Liver (tissue), 9 donors: Measurements from ENCODE around the gene DRGX. TPM values are rescaled to one million over a fixed set of nuclear protein-coding genes. Genes with fewer than 3 reads are reported as not detected.

ENCODE experiments used
- DNase-seq: peaks from one replicate; pipeline ENCODE4 v3.0.0-alpha.2; 2017; ENCODE audit warnings: low spot score
- H3K27ac ChIP-seq, 2 donors: one replicate each; pipeline ENCODE4 v1.7.0; 2013; ENCODE audit warnings: inconsistent platforms in 2 of 2, low read length in 2 of 2, control low read depth in 1 of 2, low read depth in 1 of 2, mild to moderate bottlenecking in 1 of 2
- H3K27me3 ChIP-seq, 4 donors: one replicate each; pipeline versions ENCODE4 v1.6.1 to v1.7.0; 2013; ENCODE audit warnings: low read length in 3 of 4, inconsistent platforms in 1 of 4, mild to moderate bottlenecking in 1 of 4, moderate library complexity in 1 of 4; ENCODE audit not compliant: control insufficient read depth in 4 of 4, insufficient read depth in 4 of 4
- H3K36me3 ChIP-seq, 4 donors: one replicate each; pipeline versions ENCODE4 v1.6.1 to v1.7.0; 2013; ENCODE audit warnings: low read length in 3 of 4, mild to moderate bottlenecking in 3 of 4, low read depth in 1 of 4, moderate library complexity in 1 of 4; ENCODE audit not compliant: control insufficient read depth in 4 of 4, insufficient read depth in 3 of 4
- H3K4me1 ChIP-seq, 4 donors: one replicate each; pipeline versions ENCODE4 v1.6.1 to v1.7.0; 2013; ENCODE audit warnings: low read length in 3 of 4, mild to moderate bottlenecking in 3 of 4, moderate library complexity in 1 of 4; ENCODE audit not compliant: control insufficient read depth in 4 of 4, insufficient read depth in 4 of 4
- H3K4me3 ChIP-seq, 3 donors: one replicate each; pipeline versions ENCODE4 v1.6.1 to v1.7.0; 2013; ENCODE audit warnings: low read length in 3 of 3, control low read depth in 1 of 3, low read depth in 1 of 3, mild to moderate bottlenecking in 1 of 3
- H3K9ac ChIP-seq, 2 donors: one replicate each; pipeline ENCODE4 v1.7.0; 2013; ENCODE audit warnings: low read length in 2 of 2, mild to moderate bottlenecking in 2 of 2, moderate library complexity in 2 of 2, control low read depth in 1 of 2, low read depth in 1 of 2
- H3K9me3 ChIP-seq, 4 donors: one replicate each; pipeline versions ENCODE4 v1.6.1 to v1.7.0; 2013; ENCODE audit warnings: low read length in 3 of 4; ENCODE audit not compliant: control insufficient read depth in 4 of 4
- EGR1 ChIP-seq, 2 donors: IDR thresholded peaks; 2 replicates each; pipeline ENCODE4 v1.6.1; 2016 to 2018; ENCODE audit warnings: antibody characterized with exemption in 2 of 2, low read depth in 2 of 2
- FOXA1 ChIP-seq: IDR thresholded peaks from 2 replicates; pipeline ENCODE4 v1.6.1; 2016; ENCODE audit warnings: antibody characterized with exemption
- FOXA2 ChIP-seq: IDR thresholded peaks from 2 replicates; pipeline ENCODE4 v1.6.1; 2016; ENCODE audit warnings: antibody characterized with exemption
- GABPA ChIP-seq, 2 donors: IDR thresholded peaks in 1 of 2; conservative IDR thresholded peaks in 1 of 2; 2 replicates each; pipeline ENCODE4 v1.6.1; 2016; ENCODE audit warnings: antibody characterized with exemption in 2 of 2, mild to moderate bottlenecking in 1 of 2, moderate library complexity in 1 of 2
- HNF4A ChIP-seq, 2 donors: conservative IDR thresholded peaks; 2 replicates each; pipeline ENCODE4 v1.6.1; 2016; ENCODE audit warnings: antibody characterized with exemption in 2 of 2, mild to moderate bottlenecking in 2 of 2
- HNF4G ChIP-seq: IDR thresholded peaks from 2 replicates; pipeline ENCODE4 v1.6.1; 2016; ENCODE audit warnings: antibody characterized with exemption
- JUND ChIP-seq, 2 donors: IDR thresholded peaks; 2 replicates each; pipeline ENCODE4 v1.6.1; 2016; ENCODE audit warnings: antibody characterized with exemption in 2 of 2
- NR2F2 ChIP-seq: IDR thresholded peaks from 2 replicates; pipeline ENCODE4 v1.6.1; 2016; ENCODE audit warnings: antibody characterized with exemption
- RAD21 ChIP-seq, 2 donors: IDR thresholded peaks; 2 replicates each; pipeline ENCODE4 v1.6.1; 2016; ENCODE audit warnings: antibody characterized with exemption in 2 of 2, mild to moderate bottlenecking in 2 of 2
- RXRA ChIP-seq, 2 donors: IDR thresholded peaks; 2 replicates each; pipeline ENCODE4 v1.6.1; 2017 to 2018; ENCODE audit warnings: antibody characterized with exemption in 2 of 2, mild to moderate bottlenecking in 1 of 2
- SP1 ChIP-seq: IDR thresholded peaks from 2 replicates; pipeline ENCODE4 v1.6.1; 2018; ENCODE audit warnings: antibody characterized with exemption, mild to moderate bottlenecking
- TAF1 ChIP-seq: conservative IDR thresholded peaks from 2 replicates; pipeline ENCODE4 v1.6.1; 2016; ENCODE audit warnings: antibody characterized with exemption, mild to moderate bottlenecking
- YY1 ChIP-seq: IDR thresholded peaks from 2 replicates; pipeline ENCODE4 v1.6.1; 2016; ENCODE audit warnings: antibody characterized with exemption, mild to moderate bottlenecking
- WGBS: extraction: QIAGEN DNeasy Blood & Tissue Kit; methylation state at CpG from one replicate; pipeline ENCODE4 v1.1.7; 2013; 5-methylcytosine and 5-hydroxymethylcytosine counted together
- polyA plus RNA-seq, 2 donors: library from polyadenylated mRNA; stranded (reverse) in 1 of 2; unstranded in 1 of 2; fragments of 200-250 nt in 1 of 2; fragments of >200 nt in 1 of 2; fragmentation: Nextera tagmentation in 1 of 2; extraction: Ambion mirVana in 1 of 2; gene quantifications; one replicate each; pipeline versions ENCODE4 v1.2.1 to v1.2.3, GENCODE V29; 2013 to 2015
- total RNA-seq, 2 donors: library from RNA; depleted of rRNA; stranded (reverse); fragments of >200 nt; gene quantifications; one replicate each; pipeline ENCODE4 v1.2.3, GENCODE V29; 2014
- TF ChIP-seq, protein P1 (sequence below): IDR thresholded peaks from 2 replicates; pipeline ENCODE4 v1.6.1; 2016; ENCODE audit warnings: antibody characterized with exemption
- TF ChIP-seq, protein P2 (sequence below): IDR thresholded peaks from 2 replicates; pipeline ENCODE4 v1.6.1; 2016; ENCODE audit warnings: antibody characterized with exemption
- TF ChIP-seq, protein P3 (sequence below): IDR thresholded peaks from 2 replicates; pipeline ENCODE4 v1.6.1; 2016; ENCODE audit warnings: antibody characterized with exemption
- TF ChIP-seq, protein P4 (sequence below): fragments of 150-350 bp; IDR thresholded peaks from 2 replicates; pipeline ENCODE4 v1.5.1; 2017; ENCODE audit warnings: improper control_type of control experiment, low read depth, low read length; ENCODE audit not compliant: missing input control
- TF ChIP-seq, protein P5 (sequence below): IDR thresholded peaks from 2 replicates; pipeline ENCODE4 v1.6.1; 2016; ENCODE audit warnings: antibody characterized with exemption, mild to moderate bottlenecking
- donor health status: healthy.
- donor health status: healthy.
- donor health status: healthy.
- donor health status: healthy.
- donor health status: healthy.

The DRGX gene
- total and polyA plus RNA-seq, 4 donors: not detected

DNA sequence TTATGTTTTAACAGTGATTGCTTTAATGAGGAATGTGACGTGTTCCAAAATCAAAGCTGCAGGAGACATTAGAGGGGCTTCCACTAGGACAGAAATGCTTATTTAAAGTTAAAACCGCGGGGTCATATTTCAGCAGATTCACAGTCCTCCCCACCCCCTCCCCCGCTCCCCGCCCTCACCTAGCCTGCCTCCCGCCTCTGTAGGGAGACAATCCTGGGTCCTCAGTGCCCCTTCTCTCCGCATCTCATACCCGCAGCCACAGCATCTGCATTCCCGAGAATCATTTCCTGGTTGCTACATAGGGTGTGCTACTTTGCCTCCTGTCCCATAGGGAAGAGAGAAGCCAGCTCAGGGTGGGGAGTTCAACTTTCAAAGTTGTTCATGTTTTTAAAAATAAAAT lies 3.1 kb upstream of the DRGX start:
- DNase-seq: no peak
- no peak for TF ChIP-seq YY1
- TF ChIP-seq HNF4G: no peak
- TF ChIP-seq NR2F2: no peak
- no peak for TF ChIP-seq HNF4A (conservative IDR thresholded peaks at IDR 0.05)
- TF ChIP-seq FOXA1: no peak
- TF ChIP-seq, protein P1, sequence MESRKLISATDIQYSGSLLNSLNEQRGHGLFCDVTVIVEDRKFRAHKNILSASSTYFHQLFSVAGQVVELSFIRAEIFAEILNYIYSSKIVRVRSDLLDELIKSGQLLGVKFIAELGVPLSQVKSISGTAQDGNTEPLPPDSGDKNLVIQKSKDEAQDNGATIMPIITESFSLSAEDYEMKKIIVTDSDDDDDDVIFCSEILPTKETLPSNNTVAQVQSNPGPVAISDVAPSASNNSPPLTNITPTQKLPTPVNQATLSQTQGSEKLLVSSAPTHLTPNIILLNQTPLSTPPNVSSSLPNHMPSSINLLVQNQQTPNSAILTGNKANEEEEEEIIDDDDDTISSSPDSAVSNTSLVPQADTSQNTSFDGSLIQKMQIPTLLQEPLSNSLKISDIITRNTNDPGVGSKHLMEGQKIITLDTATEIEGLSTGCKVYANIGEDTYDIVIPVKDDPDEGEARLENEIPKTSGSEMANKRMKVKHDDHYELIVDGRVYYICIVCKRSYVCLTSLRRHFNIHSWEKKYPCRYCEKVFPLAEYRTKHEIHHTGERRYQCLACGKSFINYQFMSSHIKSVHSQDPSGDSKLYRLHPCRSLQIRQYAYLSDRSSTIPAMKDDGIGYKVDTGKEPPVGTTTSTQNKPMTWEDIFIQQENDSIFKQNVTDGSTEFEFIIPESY: no peak
- no peak for TF ChIP-seq TAF1
- TF ChIP-seq, protein P2, sequence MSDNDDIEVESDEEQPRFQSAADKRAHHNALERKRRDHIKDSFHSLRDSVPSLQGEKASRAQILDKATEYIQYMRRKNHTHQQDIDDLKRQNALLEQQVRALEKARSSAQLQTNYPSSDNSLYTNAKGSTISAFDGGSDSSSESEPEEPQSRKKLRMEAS: no peak
- TF ChIP-seq RXRA (IDR thresholded peaks at IDR 0.05): no peak
- TF ChIP-seq SP1: no peak
- TF ChIP-seq JUND (IDR thresholded peaks at IDR 0.05): no peak
- TF ChIP-seq, protein P3, sequence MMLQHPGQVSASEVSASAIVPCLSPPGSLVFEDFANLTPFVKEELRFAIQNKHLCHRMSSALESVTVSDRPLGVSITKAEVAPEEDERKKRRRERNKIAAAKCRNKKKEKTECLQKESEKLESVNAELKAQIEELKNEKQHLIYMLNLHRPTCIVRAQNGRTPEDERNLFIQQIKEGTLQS: no peak
- no peak for TF ChIP-seq FOXA2
- no peak for TF ChIP-seq EGR1 (IDR thresholded peaks at IDR 0.05; ENCODE audit: low read depth in 2 of 2)
- TF ChIP-seq GABPA (IDR thresholded peaks at IDR 0.05 in 1 of 2, conservative IDR thresholded peaks at IDR 0.05 in 1 of 2): no peak
- TF ChIP-seq, protein P4, sequence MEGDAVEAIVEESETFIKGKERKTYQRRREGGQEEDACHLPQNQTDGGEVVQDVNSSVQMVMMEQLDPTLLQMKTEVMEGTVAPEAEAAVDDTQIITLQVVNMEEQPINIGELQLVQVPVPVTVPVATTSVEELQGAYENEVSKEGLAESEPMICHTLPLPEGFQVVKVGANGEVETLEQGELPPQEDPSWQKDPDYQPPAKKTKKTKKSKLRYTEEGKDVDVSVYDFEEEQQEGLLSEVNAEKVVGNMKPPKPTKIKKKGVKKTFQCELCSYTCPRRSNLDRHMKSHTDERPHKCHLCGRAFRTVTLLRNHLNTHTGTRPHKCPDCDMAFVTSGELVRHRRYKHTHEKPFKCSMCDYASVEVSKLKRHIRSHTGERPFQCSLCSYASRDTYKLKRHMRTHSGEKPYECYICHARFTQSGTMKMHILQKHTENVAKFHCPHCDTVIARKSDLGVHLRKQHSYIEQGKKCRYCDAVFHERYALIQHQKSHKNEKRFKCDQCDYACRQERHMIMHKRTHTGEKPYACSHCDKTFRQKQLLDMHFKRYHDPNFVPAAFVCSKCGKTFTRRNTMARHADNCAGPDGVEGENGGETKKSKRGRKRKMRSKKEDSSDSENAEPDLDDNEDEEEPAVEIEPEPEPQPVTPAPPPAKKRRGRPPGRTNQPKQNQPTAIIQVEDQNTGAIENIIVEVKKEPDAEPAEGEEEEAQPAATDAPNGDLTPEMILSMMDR: no peak
- no peak for TF ChIP-seq RAD21 (IDR thresholded peaks at IDR 0.05)
- TF ChIP-seq, protein P5, sequence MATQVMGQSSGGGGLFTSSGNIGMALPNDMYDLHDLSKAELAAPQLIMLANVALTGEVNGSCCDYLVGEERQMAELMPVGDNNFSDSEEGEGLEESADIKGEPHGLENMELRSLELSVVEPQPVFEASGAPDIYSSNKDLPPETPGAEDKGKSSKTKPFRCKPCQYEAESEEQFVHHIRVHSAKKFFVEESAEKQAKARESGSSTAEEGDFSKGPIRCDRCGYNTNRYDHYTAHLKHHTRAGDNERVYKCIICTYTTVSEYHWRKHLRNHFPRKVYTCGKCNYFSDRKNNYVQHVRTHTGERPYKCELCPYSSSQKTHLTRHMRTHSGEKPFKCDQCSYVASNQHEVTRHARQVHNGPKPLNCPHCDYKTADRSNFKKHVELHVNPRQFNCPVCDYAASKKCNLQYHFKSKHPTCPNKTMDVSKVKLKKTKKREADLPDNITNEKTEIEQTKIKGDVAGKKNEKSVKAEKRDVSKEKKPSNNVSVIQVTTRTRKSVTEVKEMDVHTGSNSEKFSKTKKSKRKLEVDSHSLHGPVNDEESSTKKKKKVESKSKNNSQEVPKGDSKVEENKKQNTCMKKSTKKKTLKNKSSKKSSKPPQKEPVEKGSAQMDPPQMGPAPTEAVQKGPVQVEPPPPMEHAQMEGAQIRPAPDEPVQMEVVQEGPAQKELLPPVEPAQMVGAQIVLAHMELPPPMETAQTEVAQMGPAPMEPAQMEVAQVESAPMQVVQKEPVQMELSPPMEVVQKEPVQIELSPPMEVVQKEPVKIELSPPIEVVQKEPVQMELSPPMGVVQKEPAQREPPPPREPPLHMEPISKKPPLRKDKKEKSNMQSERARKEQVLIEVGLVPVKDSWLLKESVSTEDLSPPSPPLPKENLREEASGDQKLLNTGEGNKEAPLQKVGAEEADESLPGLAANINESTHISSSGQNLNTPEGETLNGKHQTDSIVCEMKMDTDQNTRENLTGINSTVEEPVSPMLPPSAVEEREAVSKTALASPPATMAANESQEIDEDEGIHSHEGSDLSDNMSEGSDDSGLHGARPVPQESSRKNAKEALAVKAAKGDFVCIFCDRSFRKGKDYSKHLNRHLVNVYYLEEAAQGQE: no peak
- Histone ChIP-seq H3K36me3 (no peaks in the 10 kb centered on the region), H3K27ac (no peak overlapping the region), H3K4me1 (peaks cover 8 to 19% (median 11%) of the 10 kb centered on the region in 4 donors), H3K4me3 (no peak overlapping the region), H3K9ac (no peak overlapping the region), H3K27me3 (peaks cover 0 to 23% (median 16%) of the 10 kb centered on the region in 4 donors), H3K9me3 (no peaks in the 10 kb centered on the region)
- WGBS: 10% methylated on average over 9 of the region's 9 CpGs
